Osteoblast (primary cell): ENCODE results near the gene XXYLT1. TPM values are rescaled to one million over a fixed set of nuclear protein-coding genes. Genes with fewer than 3 reads are reported as not detected.
A peak's percentile ranks its signal among the peaks of the same experiment; 100 is the strongest.

Experiments
- DNase-seq: peaks from one replicate; pipeline ENCODE4 v3.0.0; 2011; ENCODE audit warnings: low spot score, mixed read lengths; ENCODE audit not compliant: insufficient read length; ENCODE audit errors: missing footprints
- H2AFZ ChIP-seq: 2 replicates; pipeline ENCODE4 v1.6.0; 2011; ENCODE audit warnings: mild to moderate bottlenecking, low read length
- H3K27ac ChIP-seq: 2 replicates; pipeline ENCODE4 v1.5.1; 2011; ENCODE audit warnings: mild to moderate bottlenecking, low read depth, low read length, moderate library complexity
- H3K27me3 ChIP-seq: 2 replicates; pipeline ENCODE4 v1.6.0; 2012; ENCODE audit warnings: mild to moderate bottlenecking, control low read depth, inconsistent platforms, low read length, moderate library complexity; ENCODE audit not compliant: insufficient read depth
- H3K36me3 ChIP-seq: 2 replicates; pipeline ENCODE4 v1.5.1; 2011; ENCODE audit warnings: mild to moderate bottlenecking, low read length, control low read depth, moderate library complexity; ENCODE audit not compliant: insufficient read depth
- H3K4me1 ChIP-seq: 2 replicates; pipeline ENCODE4 v1.5.1; 2011; ENCODE audit warnings: mild to moderate bottlenecking, low read length, control low read depth, moderate library complexity; ENCODE audit not compliant: insufficient read depth
- H3K4me2 ChIP-seq: 2 replicates; pipeline ENCODE4 v1.6.0; 2011; ENCODE audit warnings: mild to moderate bottlenecking, low read length; ENCODE audit not compliant: insufficient read depth
- H3K4me3 ChIP-seq: fragments of 200-600 bp; sonication (generic); 3 replicates; pipeline ENCODE4 v1.5.1; 2012; ENCODE audit warnings: mild to moderate bottlenecking, low read length, inconsistent platforms; ENCODE audit not compliant: insufficient read depth
- H3K79me2 ChIP-seq: 2 replicates; pipeline ENCODE4 v1.6.0; 2012; ENCODE audit warnings: mild to moderate bottlenecking, low read length, control low read depth, inconsistent platforms; ENCODE audit not compliant: insufficient read depth
- H3K9me3 ChIP-seq: 2 replicates; pipeline ENCODE4 v1.5.1; 2011; ENCODE audit warnings: low read depth, low read length, control low read depth
- H4K20me1 ChIP-seq: 2 replicates; pipeline ENCODE4 v1.6.0; 2012; ENCODE audit warnings: mild to moderate bottlenecking, low read length, control low read depth; ENCODE audit not compliant: insufficient read depth
- CTCF ChIP-seq: IDR thresholded peaks from 2 replicates; pipeline ENCODE4 v1.5.1; 2011; ENCODE audit warnings: mild to moderate bottlenecking, low read depth, low read length, moderate library complexity; ENCODE audit errors: extremely low read depth
- total RNA-seq: library from RNA; depleted of rRNA; stranded (reverse); fragments of >200 nt; gene quantifications from 2 replicates; pipeline ENCODE4 v1.2.3, GENCODE V29; 2012

Gene XXYLT1
- total RNA-seq, 1 donor: 28.2 TPM

- Histone ChIP-seq H3K4me1 (peaks cover 23% of the 10 kb centered on the region), H3K27me3 (no peaks in the 10 kb centered on the region), H4K20me1 (no peaks in the 10 kb centered on the region), H3K36me3 (no peaks in the 10 kb centered on the region), H2AFZ (no peak overlapping the region), H3K4me3 (no peak overlapping the region), H3K4me2 (peak overlapping the region; percentile 16), H3K9me3 (no peaks in the 10 kb centered on the region), H3K27ac (peak overlapping the region; percentile 54), H3K79me2 (no peaks in the 10 kb centered on the region)
- TF ChIP-seq CTCF: no peak
- DNase-seq: peak; percentile 89
These were observed 142.5 kb downstream of the XXYLT1 start for GRCh38 chr3:195128255-195129071.

DNA sequence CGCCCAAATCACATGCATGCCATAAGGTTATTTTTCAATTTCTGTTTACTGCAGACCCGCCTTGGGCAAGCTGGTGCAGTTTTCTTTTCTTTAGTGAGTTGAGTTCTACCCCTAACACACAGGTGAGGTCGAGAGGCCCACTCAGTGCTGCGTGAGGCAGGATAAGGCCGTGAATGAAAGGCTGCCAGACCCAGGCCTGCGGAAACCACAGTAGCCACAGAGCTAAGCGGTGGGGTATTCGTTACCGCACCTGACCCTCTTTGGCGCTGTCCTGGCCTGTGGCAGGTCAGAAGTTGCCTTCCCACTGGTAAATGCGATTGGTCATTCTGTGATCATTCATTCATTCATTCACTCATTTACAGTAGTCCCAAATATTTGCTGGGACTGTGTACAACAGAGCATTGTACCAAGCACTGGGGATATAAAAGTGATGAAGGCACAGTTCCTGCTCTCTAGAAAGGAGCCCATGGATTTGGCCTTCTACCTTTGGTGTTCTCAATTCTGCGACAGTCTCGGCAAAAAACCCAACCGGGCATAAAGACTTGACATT is 144.8 kb downstream of the XXYLT1 start:
- no peaks in the 10 kb centered on the region for H3K9me3 ChIP-seq
- no peak for TF ChIP-seq CTCF

DNA sequence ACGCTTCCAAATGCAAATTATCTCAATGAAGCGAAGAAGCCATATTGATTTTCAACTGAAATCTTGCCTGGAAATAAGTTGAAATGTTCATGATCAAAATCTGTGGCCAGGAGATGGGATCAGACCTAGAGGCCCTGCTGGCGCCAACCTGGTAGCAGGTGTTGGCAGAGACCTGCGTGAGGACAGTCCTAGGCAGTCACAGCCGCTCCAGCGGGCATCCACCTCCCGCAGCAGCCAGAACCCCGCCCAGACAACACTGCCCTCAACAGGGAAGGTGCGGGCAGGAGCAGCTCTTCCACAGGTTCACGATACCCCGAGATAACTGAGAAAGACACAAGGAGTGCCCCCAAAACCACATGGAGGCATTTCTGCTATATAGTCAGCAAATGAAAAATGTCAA is 145.3 kb downstream of the XXYLT1 start:
- H3K79me2 ChIP-seq: no peaks in the 10 kb centered on the region
- H4K20me1 ChIP-seq: no peaks in the 10 kb centered on the region
- no peak for TF ChIP-seq CTCF
- DNase-seq: no peak
- no peak overlapping the region for H3K27ac ChIP-seq
- H3K9me3 ChIP-seq: no peaks in the 10 kb centered on the region
- H2AFZ ChIP-seq: no peak overlapping the region
- no peak overlapping the region for H3K4me3 ChIP-seq
- no peak overlapping the region for H3K4me2 ChIP-seq
- H3K36me3 ChIP-seq: no peaks in the 10 kb centered on the region
- peaks cover 24% of the 10 kb centered on the region for H3K4me1 ChIP-seq
- H3K27me3 ChIP-seq: no peaks in the 10 kb centered on the region

More for the DNA sequence above, 144.8 kb downstream of the XXYLT1 start:
- H3K27me3 ChIP-seq: no peaks in the 10 kb centered on the region
- H3K27ac ChIP-seq: no peak overlapping the region
- H3K36me3 ChIP-seq: no peaks in the 10 kb centered on the region
- no peak overlapping the region for H3K4me3 ChIP-seq
- H3K4me1 ChIP-seq: peaks cover 23% of the 10 kb centered on the region
- no peak overlapping the region for H2AFZ ChIP-seq
- H3K79me2 ChIP-seq: no peaks in the 10 kb centered on the region
- H3K4me2 ChIP-seq: no peak overlapping the region
- DNase-seq: peak; percentile 62
- H4K20me1 ChIP-seq: no peaks in the 10 kb centered on the region

- peak; percentile 30 for DNase-seq
- no peak overlapping the region for H3K4me3 ChIP-seq
- H3K4me2 ChIP-seq: no peak overlapping the region
- peaks cover 25% of the 10 kb centered on the region for H3K4me1 ChIP-seq
- H4K20me1 ChIP-seq: no peaks in the 10 kb centered on the region
- H3K36me3 ChIP-seq: no peaks in the 10 kb centered on the region
- H3K27me3 ChIP-seq: no peaks in the 10 kb centered on the region
- no peak overlapping the region for H3K27ac ChIP-seq
- H2AFZ ChIP-seq: no peak overlapping the region
- no peaks in the 10 kb centered on the region for H3K9me3 ChIP-seq
- TF ChIP-seq CTCF: no peak
- H3K79me2 ChIP-seq: no peaks in the 10 kb centered on the region
These were observed 146.5 kb downstream of the XXYLT1 start for GRCh38 chr3:195124378-195124992.
